ENCODE measurements around the gene ZMPSTE24.

DNA sequence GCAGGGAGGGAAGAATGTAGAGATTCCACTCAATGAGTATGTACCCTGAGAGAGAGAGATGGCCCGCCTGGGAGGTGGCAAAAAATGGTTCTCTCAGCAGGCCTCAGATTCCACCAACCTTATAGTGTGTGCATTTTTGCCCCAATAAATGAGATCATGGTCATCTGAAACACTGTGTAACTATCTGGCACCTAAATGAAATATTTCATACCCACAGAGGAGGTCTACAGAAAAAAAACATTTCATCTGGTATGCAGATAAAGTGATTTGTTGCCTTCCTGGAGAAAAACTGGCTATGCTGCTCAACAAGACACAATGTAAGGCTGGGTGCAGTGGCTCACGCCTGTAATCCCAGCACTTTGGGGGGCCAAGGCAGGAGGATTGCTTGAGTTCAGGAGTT is 5.4 kb upstream of the ZMPSTE24 start:
- no peak for TF ChIP-seq POLR2A (IDR thresholded peaks at IDR 0.05; ENCODE audit: low read depth)
- TF ChIP-seq, protein P1, sequence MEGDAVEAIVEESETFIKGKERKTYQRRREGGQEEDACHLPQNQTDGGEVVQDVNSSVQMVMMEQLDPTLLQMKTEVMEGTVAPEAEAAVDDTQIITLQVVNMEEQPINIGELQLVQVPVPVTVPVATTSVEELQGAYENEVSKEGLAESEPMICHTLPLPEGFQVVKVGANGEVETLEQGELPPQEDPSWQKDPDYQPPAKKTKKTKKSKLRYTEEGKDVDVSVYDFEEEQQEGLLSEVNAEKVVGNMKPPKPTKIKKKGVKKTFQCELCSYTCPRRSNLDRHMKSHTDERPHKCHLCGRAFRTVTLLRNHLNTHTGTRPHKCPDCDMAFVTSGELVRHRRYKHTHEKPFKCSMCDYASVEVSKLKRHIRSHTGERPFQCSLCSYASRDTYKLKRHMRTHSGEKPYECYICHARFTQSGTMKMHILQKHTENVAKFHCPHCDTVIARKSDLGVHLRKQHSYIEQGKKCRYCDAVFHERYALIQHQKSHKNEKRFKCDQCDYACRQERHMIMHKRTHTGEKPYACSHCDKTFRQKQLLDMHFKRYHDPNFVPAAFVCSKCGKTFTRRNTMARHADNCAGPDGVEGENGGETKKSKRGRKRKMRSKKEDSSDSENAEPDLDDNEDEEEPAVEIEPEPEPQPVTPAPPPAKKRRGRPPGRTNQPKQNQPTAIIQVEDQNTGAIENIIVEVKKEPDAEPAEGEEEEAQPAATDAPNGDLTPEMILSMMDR (IDR thresholded peaks at IDR 0.05), result no peak
- no peak for TF ChIP-seq POLR2AphosphoS5 (IDR thresholded peaks at IDR 0.05)
